Measurements from ENCODE around the gene TBC1D22A.

TBC1D22A gene

GRCh38 chr22:46934746-46935491 lies 172.5 kb downstream of the TBC1D22A start:
- peak; percentile 14 for DNase-seq (ENCODE audit: low spot score)

- no peak for DNase-seq (ENCODE audit: low spot score)
Observed at GRCh38 chr22:46935506-46936377, 173.3 kb downstream of the TBC1D22A start.

- no peak for DNase-seq (ENCODE audit: low spot score)
Observed at GRCh38 chr22:46936378-46936903, 174.0 kb downstream of the TBC1D22A start.

- DNase-seq (ENCODE audit: low spot score), result no peak
Observed at GRCh38 chr22:46937185-46937584, 174.7 kb downstream of the TBC1D22A start.

- no peak for DNase-seq (ENCODE audit: low spot score)
Observed at GRCh38 chr22:46937939-46938338, 175.5 kb downstream of the TBC1D22A start.

GRCh38 chr22:46941968-46942798 lies 179.7 kb downstream of the TBC1D22A start:
- no peak for DNase-seq (ENCODE audit: low spot score)

- peak; percentile 7 for DNase-seq (ENCODE audit: low spot score)
Observed at GRCh38 chr22:46942799-46943785, 180.6 kb downstream of the TBC1D22A start.

GRCh38 chr22:46945481-46945880 lies 183.0 kb downstream of the TBC1D22A start:
- no peak for DNase-seq (ENCODE audit: low spot score)

- DNase-seq (ENCODE audit: low spot score), result no peak
Observed at GRCh38 chr22:46946383-46946962, 184.0 kb downstream of the TBC1D22A start.

- no peak for DNase-seq (ENCODE audit: low spot score)
Observed at GRCh38 chr22:46947516-46948257, 185.2 kb downstream of the TBC1D22A start.

- no peak for DNase-seq (ENCODE audit: low spot score)
Observed at GRCh38 chr22:46948411-46949144, 186.1 kb downstream of the TBC1D22A start.

- no peak for DNase-seq (ENCODE audit: low spot score)
Observed at GRCh38 chr22:46951350-46951749, 188.9 kb downstream of the TBC1D22A start.

GRCh38 chr22:46951973-46952372 lies 189.5 kb downstream of the TBC1D22A start:
- DNase-seq (ENCODE audit: low spot score), result no peak

- no peak for DNase-seq (ENCODE audit: low spot score)
Observed at GRCh38 chr22:46953968-46954765, 191.7 kb downstream of the TBC1D22A start.

GRCh38 chr22:46954781-46955180 lies 192.3 kb downstream of the TBC1D22A start:
- DNase-seq (ENCODE audit: low spot score), result no peak

GRCh38 chr22:46956498-46957215 lies 194.2 kb downstream of the TBC1D22A start:
- no peak for DNase-seq (ENCODE audit: low spot score)

- no peak for DNase-seq (ENCODE audit: low spot score)
Observed at GRCh38 chr22:46957521-46957920, 195.1 kb downstream of the TBC1D22A start.
